HG02981 (cell line): ENCODE measurements around the gene GSAP.

Experiments
- ATAC-seq: cut with Tn5 transposase; IDR thresholded peaks from one replicate; pipeline ENCODE4 v1.9.1; 2021; ENCODE audit warnings: mild to moderate bottlenecking, moderate library complexity; ENCODE audit not compliant: unreplicated experiment

GSAP gene

DNA sequence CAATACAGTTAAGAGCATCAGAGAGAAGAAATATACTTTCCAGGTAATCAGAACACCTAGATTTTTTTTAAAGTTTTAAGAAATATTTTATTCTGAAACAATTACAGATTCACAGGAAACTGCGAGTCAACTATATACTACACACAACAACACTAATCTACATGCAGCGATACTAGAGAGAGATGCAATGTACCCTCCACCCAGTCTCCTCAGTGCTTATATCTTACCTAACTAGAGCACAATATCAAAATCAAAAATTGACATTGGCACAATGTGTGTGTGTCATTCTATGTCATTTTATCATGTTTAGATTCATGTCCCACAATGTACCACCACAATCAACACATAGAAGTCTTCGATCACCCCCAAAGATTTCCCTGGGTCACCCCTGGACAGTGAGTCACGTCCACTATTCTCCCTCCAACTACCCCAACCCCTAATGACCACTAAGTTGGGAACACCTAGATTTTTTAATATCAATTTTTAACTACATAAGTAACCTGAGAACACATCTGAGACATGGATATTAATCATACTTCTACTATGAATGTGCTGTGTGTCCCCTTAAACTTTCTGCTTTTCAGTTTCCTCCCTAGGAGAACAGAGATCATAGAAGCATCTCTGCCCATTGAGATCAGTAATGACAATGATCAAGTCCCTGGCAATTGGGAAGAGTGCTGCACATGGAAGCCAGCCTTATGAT, 86.5 kb downstream of the GSAP start:
- ATAC-seq, result peak; percentile 15

DNA sequence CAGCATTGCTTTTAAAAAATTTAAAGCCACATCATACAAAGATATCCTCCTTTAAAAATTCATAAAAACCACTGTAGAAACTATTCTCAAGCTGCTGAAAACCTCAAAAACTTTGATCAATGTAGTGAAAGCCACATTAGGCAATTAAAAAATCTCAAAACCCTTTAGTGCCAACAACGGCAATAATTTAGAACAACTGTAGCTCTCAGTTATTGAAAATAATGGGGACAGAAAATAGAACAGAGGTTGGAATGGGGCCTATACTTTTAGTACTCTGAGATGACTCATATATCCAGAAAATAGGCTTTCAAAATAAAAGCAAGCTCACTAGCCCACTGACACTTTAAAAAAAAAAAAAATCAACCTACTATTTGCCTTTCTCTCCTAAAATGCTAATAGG, 87.5 kb downstream of the GSAP start:
- no peak for ATAC-seq

DNA sequence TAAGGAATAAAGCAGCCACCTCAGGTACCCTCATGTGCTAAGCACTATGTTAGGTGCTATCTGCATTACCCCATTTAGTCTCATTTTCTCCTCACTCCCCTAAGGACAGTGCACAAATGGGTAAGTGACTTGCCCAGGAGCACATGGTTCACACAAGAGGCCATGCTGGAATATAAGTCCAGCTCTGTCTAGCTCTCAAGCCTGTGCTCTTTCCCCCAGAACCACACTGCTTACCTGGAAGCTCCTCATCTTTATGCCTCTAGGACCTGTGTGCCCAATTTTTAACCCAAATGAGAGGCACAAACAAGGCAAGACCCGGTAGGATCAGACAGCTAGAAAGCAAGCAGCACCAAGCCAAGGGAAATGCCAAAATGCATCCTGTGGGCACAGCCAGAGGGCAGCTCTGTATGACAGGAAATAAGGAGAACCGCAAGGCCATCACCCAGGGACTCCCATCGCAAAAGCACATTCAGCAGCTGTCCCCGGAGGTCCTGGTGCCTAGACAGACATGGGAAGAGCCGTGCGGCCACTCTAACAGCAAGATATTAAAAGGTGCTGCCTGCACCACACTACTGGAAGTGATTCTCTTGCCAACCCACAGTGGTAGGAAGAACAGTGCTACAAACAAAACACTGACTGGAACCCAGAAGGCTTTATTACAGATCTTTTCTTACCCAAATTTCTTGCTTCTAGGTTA, 88.1 kb downstream of the GSAP start:
- no peak for ATAC-seq

DNA sequence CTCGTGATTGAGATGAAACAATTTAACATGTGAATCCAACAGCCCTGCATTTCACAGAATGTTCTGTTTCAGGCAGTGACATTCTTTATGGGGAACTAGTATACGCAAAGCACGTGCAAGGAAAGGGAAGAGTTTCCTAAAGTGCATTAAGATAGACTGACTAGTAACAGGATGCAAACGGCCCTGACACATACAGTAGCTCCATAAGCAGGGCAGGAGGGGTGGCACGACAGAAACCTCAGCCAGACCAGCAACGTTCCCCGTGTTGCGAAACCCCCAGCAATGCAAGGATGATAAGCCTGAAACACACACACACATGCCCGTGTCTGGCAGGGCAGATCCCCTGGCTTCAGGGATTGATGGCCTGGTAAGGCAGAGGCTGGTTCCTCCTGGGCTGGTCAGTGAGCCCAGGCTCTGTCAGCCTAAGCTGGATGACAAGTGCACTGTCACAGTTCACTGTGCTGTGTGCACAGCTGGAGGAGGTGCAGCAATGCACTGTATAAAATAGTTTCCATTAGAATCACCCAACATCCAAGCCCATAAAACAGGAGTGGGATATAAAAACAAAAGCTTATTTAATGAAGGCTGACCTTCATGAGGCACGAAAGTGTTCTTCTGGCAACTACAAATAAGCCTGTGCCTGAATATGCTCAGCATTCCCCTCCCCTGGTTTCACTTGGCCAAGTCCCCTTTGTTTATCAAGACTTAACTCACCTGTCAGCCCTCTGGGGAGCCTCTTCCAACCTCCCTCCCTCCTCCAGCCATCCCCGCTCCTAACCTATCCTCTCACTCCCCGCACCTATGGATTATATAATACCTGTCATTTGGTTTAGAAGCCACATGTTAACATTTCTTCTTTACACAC, 88.8 kb downstream of the GSAP start:
- no peak for ATAC-seq

DNA sequence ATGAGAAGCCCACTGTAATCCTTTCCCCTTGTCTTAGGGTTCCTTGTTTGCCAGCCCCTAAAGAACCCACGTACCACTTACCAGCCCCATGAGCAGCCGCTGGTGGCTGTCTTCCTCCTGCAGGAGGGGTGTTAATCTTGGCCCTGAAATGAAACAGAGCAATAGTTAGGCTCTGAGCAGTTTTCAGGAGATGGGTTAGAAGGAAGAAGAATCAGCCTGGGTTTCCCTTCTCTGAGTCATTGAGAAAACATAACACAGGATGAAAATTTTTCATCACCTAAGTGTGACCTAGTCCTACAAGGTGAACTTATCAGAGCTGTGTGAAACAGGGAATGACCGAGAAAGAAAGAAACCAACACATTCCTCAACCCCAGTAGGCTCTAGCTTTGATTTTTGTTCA, 90.0 kb downstream of the GSAP start:
- no peak for ATAC-seq

DNA sequence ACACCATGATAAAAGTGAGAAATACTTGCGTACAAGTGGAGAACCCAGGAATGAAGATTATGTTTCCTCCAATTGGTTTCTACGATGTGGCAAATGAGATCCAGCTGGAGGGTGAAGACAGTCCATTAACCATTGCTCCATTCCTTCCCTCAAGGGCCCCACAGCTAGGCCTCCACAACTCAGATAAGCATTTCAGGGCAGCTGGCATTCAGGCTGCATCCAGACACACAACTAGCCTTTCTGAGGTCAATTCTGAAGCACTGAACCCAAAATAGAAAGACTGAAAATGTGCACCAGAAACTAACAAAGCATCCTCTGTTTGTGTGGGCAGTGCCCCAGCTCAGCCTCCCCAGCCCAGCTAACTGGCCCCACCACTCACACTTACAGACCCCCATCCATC, 94.8 kb downstream of the GSAP start:
- ATAC-seq, result no peak

DNA sequence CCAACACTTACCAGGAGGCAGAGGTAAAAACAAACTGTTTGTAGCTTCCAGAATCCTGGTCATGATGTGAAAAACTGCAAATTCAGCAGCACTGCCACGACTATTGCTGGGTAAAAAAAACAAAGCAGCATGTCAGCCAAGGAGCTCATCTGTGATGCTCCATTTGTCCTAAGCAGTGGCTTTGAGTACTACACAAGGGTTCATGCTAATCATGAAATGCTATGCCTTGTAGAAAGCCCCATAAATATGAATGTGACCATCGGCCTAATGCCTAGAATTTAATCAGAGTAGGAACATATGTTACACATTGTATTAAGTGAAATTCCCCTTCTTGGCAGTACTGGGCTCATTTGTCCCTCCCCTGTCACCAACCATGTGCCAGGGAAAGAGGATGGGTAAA, 95.4 kb downstream of the GSAP start:
- no peak for ATAC-seq

DNA sequence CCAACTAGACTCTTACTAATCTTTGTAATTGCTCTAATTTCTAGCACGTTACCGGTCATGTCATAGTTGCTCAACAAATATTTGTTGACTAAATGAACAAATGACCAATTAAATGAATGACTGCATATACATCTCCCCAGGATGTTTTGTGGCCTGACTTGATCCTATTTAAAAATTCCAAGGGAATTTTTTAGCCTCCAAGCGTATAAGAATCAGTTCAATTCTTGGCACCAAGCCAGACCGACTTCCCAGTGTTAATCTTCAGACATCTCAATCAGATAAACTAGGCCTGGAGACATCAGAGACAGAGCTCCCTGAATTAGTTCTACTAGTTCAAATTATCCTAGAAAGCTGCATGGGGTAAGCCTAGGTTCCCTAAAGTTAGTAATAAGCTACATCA, 96.0 kb downstream of the GSAP start:
- no peak for ATAC-seq

DNA sequence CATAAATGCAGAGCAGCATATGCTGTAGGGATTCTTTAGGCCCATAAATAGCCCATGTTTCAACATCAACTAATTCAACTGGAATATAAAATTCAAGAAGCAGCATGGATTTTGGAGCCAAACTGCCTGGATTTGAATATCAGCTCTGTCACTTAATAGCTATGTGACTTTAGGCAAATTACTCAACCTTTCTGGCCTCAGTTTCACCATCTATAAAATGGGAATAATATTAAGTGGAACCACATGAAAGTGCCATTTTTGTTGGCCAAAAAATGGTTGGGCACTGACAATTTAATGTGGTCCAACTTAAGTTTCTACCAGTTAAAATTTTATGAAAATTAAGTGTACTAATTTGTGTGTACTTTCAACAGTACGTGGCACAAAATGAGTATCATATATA, 98.1 kb downstream of the GSAP start:
- no peak for ATAC-seq

DNA sequence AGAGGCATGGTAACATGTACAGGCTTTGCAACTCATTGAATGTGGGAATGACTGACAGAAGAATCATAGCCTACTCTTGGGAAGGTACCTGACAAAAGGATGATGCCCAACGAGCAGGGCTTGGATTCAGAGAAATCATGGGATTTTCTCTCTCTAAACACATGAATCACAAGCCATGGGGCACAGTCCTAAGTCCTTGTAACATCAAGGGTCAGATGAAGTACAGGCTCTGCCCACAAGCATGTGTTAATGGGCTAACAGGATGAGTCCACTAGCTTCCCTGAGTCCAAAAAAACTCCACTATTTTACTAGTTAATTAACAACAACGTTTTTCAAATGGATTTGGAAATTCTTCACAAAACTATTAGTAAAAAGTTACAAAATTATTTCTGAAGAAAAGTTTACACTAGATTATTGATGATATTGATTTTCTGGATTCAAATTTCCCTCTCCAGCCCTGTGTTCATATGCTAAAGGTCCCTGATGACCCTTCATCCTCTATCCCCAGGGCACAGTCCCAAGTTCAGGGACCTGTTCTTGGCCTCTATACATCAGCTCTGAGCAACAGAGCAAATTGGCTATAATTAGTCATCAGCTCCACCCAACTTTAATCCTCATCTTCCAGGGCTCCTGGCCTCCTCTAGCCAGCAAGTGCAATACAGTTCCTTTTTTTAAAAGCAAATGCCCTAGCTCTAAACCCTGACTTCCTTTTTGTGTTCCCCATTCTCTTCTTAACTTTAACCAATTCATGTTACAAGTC, 99.8 kb downstream of the GSAP start:
- no peak for ATAC-seq

DNA sequence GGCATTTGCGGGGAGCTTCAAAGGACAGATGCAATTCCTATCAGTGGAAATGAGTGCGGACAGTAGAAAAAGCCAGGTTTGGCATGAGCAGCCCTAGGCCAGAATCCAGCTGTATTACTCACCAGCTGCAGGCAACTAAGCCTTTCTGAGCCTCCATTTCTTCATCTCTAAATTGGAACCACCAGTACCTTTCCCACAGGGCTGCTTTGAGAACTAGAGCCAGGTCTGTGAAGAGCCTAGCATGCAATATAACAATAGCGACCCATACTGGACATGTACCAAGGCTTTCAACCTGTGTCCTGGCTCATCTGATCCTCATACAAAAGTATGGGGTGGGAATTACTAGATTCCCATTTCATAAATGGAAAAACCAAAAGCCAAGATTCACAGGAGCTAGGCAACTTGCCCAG, 101.0 kb downstream of the GSAP start:
- no peak for ATAC-seq

DNA sequence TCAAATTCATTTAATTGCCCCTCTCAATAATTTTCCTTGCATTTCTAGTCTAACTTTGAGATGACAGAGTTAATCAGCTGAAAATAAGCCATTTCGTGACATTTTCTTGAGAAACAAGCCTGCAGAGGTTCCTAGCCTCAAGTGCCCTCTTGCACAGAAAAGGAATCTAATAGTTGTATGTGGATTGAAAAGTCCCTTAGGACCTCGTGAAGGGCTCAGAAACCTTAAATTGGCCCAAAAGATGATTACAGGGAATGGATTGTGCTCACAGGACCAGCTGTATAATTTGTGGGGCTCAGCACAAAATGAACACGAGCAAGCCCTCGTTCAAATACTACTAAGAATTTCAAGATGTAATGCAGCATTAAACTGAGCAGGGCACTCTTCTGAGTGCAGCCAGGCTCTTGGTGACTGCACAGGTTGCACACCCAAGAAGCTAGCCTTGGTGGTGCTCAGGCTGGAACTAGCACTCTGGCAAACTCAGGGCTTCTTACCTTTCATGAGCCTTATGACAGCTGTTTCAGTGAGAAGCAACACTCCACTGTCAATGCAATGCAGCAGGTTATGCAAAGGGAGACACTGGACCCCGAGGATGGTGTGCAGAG, 102.2 kb downstream of the GSAP start:
- ATAC-seq, result no peak

DNA sequence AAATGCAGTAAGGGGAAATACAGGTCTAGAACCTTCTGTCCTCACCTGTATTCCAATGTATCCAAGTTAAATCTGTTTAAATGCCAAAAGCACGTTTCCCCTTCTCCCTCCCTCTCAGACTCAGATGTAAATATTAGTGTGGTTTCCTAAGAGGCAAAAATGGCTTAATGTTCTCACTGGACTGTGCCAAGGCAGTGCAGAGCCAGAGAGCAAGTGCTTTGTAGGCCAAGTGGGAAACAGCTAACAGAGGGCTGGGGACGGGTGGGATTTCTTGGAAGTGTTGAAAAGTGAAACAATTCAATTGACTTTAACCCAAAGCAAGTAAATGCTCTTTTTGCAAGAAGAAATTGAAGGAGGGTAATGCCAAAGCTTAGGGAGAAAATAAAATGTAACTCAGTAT, 103.1 kb downstream of the GSAP start:
- ATAC-seq, result no peak

DNA sequence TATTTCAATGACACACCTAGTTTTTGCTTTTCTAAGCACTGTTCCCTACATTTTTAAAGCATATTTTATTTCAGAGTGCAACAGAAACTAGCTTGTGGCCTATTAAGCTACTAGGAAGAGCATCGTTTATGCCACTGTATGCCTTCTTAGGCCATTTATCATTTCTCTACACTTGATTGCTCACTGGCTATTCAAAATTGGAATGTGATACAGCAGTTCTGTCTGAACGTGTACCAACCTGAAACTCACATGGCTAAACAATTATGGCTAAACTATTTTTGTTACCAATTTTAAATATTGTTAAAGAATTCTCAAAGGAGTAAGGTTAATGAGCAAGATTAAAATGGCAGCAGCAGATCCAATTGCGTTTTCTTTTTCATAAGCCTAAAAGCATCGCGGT, 105.2 kb downstream of the GSAP start:
- ATAC-seq, result no peak

DNA sequence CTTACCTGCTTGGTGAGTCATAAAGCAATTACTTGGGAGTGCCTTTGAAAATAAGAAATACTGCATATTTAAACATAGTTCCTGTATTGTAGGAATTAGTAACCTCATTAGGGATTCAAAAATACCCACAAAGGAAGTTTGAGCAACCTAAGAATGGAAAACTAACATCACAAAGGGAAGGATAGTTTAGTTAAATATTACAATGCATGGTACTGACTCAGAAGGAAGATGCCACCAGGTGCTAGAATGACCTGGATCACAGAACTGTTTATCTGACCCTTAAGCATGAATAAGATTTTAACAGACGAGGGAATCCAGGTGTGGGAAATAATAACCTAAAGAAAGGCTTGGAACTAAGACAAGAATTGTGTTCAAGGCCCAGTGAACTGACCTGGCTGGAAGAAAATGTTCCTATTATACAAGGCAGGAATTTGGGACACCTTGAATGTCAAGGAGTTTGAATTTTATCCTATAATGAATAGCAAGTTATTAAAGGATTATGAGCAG, 106.4 kb downstream of the GSAP start:
- ATAC-seq, result no peak

DNA sequence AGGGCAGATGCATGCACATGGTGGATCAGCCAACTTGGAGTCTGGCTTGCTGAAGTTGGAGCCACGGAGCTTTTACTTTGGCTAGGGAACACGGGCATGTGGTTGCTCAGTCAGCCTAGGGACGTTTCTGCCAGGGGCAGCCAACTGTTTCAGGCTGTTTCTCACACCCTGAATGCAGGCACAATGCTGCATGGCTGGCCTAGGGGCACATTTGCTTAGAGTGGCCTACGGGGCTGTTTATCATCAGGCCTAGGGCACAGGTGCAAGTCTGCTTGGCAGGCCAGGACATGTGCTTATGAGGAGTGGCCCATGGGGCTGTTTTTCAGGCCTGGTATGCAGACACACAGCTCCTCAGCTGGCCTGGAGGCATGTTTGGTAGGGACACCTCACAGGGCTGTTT, 107.4 kb downstream of the GSAP start:
- ATAC-seq, result no peak

DNA sequence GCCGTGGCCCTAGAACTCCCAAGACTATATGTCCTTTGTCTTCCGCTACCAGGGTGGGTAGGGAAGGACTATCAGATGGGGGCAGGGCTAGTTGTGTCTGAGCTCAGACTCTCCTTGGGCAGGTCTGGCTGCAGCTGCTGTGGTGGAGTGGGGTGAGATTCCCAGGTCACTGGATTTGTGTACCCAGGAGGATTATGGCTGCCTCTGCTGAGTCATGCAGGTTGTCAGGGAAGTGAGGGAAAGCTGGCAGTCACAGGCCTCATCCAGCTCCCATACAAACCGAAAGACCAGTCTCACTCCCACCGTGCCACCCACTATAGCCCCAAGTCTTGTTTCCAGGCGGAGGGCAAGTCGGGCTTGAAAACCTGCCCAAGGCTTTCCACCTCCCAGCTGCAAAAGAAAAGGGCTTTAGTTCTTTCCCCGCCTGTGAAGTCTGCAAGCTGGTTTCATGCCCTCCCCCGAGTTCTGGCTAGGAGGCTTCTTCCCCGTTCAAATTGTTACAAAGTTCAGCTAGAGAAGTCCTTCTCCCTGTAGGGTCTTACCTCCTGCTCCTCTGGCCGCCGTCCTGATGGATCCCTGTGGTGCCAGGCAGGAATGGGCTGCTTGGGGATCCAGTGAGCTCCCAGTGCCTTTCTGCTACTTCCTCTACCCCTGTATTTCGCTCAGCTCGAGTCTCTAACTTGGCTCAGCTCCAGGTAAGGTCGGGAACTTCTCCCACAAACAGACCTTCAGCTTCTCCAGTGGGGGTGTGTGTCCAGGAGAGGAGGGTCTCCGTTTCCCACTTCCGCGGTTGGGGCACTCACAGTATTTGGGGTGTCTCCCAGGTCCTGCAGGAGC, 109.7 kb downstream of the GSAP start:
- no peak for ATAC-seq

DNA sequence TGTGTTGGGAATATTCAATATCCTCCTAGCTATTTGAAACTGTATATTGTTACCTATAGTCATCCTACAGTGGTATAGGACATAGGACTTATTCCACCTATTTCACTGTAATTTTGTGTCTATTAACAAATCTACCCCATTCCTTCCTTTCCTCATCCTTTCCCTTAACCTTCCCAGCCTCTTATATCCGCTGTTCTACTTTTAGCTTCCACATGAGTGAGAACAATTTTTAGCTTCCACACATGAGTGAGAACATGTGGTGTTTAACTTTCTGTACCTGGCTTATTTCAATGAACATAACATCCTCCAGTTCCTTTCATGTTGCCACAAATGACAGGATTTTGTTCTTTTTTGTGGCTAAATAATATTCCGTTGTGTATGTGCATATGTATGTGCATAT, 120.6 kb downstream of the GSAP start:
- no peak for ATAC-seq

DNA sequence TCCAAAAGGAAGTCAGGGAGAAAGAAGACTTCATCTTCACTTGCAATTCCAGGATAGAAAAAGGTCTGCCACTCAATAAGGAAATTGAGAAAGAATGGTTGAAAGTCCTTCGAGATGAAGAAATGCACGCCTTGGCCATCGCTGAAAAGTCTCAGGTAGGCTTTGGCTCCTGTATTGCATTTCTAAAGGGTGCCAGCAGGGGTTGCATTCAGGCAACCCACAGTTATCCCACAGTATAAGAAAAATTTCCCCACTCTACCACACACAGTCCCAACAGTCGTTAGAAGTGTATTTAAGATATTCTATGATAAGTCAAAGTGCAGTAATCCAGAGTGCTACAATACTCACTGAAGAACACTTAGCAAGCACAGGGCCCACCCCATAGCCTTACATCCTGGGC, 123.1 kb downstream of the GSAP start:
- ATAC-seq, result no peak

DNA sequence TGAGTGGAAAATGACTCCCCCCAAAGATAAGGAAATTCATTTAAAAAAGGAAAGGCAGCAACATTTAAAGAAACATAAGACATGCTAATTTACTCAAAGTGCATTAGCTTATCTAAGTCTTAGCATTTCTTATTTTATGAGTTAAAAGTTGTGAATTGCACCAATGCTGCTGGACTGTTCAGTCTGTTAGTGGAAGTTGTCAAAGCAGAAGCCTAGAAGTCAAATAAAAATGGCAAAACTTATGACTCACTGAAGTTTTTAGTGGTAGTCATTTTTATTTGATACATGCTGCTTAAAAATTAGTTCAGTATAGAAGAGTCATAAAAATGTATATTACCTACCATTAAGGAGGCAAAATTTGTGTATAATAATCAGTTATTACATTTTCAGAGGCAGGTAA, 125.7 kb downstream of the GSAP start:
- ATAC-seq, result no peak
